ENCODE results near the gene PNCK. TPM values are rescaled to one million over a fixed set of nuclear protein-coding genes. Genes with fewer than 3 reads are reported as not detected.

PNCK gene
- total RNA-seq, 1 donor from 2014 or later: 1.6 TPM

GRCh38 chrX:153624196-153625091 lies 49.2 kb downstream of the PNCK start:
- intact Hi-C loops (cut with DNase I): no loop called here
- ATAC-seq (no peak), DNase-seq (ENCODE audit: low spot score) (no peak)

- intact Hi-C loops (cut with DNase I): no loop called here
- ATAC-seq (no peak), DNase-seq (ENCODE audit: low spot score) (no peak)
Observed at GRCh38 chrX:153623310-153624029, 50.1 kb downstream of the PNCK start.

- intact Hi-C loops (cut with DNase I): no loop called here
- ATAC-seq: no peak
- no peak for DNase-seq (ENCODE audit: low spot score)
Observed at GRCh38 chrX:153622661-153623309, 50.8 kb downstream of the PNCK start.

- DNase-seq (ENCODE audit: low spot score) (peak; percentile 18), ATAC-seq (no peak)
- intact Hi-C loops (cut with DNase I): no loop called here
Observed at GRCh38 chrX:153621949-153622598, 51.5 kb downstream of the PNCK start.

GRCh38 chrX:153620576-153620975 lies 53.0 kb downstream of the PNCK start:
- DNase-seq (ENCODE audit: low spot score): no peak
- ATAC-seq: no peak

More at GRCh38 chrX:153620576-153620975, 53.0 kb downstream of the PNCK start:
- intact Hi-C loops (cut with DNase I): no loop called here

Other genes starting within 250 kb of the PNCK start
- 1.7 TPM for gene TREX2, start 227.8 kb downstream of the PNCK start, total RNA-seq
- gene HAUS7, start 203.2 kb downstream of the PNCK start, total RNA-seq: 31.4 TPM
- gene BGN, start 178.8 kb downstream of the PNCK start, total RNA-seq: 115 TPM
- gene ATP2B3, start 156.2 kb downstream of the PNCK start, total RNA-seq: 0.09 TPM
- gene CCNQ, start 74.7 kb downstream of the PNCK start, total RNA-seq: 11.9 TPM
- gene DUSP9, start 26.6 kb downstream of the PNCK start, total RNA-seq: 0.13 TPM
- gene SLC6A8, start 14.1 kb upstream of the PNCK start, total RNA-seq: 23.2 TPM
- 124 TPM for gene BCAP31, start 50.6 kb upstream of the PNCK start, total RNA-seq
- gene ABCD1, start 51.0 kb upstream of the PNCK start, total RNA-seq: 10.1 TPM
- gene PLXNB3, start 90.4 kb upstream of the PNCK start, total RNA-seq: 73.1 TPM
- gene SRPK3, start 107.2 kb upstream of the PNCK start, total RNA-seq: 1.1 TPM
- gene IDH3G, start 120.6 kb upstream of the PNCK start, total RNA-seq: 39.9 TPM
- 110 TPM for gene SSR4, start 120.9 kb upstream of the PNCK start, total RNA-seq
- gene PDZD4, start 156.7 kb upstream of the PNCK start, total RNA-seq: 36.6 TPM
- 83.2 TPM for gene L1CAM, start 212.4 kb upstream of the PNCK start, total RNA-seq
- gene AVPR2, start 230.9 kb upstream of the PNCK start, total RNA-seq: 5.6 TPM